K562 (cell line): ENCODE results near the gene GRIA2.

Experiments used
- CAMTA2 ChIP-seq: fragments of 250-450 bp; sonication (Bioruptor Pico); conservative IDR thresholded peaks from 2 replicates; pipeline ENCODE4 v1.5.1; 2022
- RERE ChIP-seq: sonication (generic); formaldehyde crosslinking; IDR thresholded peaks from 2 replicates; pipeline ENCODE4 v1.8.0; 2023; ENCODE audit warnings: missing genetic modification reagents, mild to moderate bottlenecking, borderline replicate concordance
- SPI1 ChIP-seq: IDR thresholded peaks from 2 replicates; pipeline ENCODE4 v1.6.1; 2011; ENCODE audit warnings: low read depth, low read length, control low read depth, borderline replicate concordance
- USF1 ChIP-seq: sonication (generic); formaldehyde crosslinking; IDR thresholded peaks from 2 replicates; pipeline ENCODE4 v1.9.0; 2022; ENCODE audit warnings: mild to moderate bottlenecking, missing genetic modification reagents
- TF ChIP-seq, protein P1 (sequence below): fragments of 250-450 bp; sonication (Bioruptor Pico); IDR thresholded peaks from 2 replicates; pipeline ENCODE4 v1.5.0; 2021
- TF ChIP-seq, protein P2 (sequence below): fragments of 250-450 bp; sonication (Bioruptor Pico); IDR thresholded peaks from 2 replicates; pipeline ENCODE4 v1.8.0; 2021; ENCODE audit warnings: moderate library complexity, mild to moderate bottlenecking, inconsistent platforms
- TF ChIP-seq, protein P3 (sequence below): sonication (generic); formaldehyde crosslinking; IDR thresholded peaks from 2 replicates; pipeline ENCODE4 v1.8.0; 2022; ENCODE audit warnings: mild to moderate bottlenecking, missing genetic modification reagents

GRCh38 chr4:157244348-157244747 is 23.8 kb downstream of the GRIA2 start:
- TF ChIP-seq SPI1 = no peak
- no peak for TF ChIP-seq CAMTA2 (CRISPR knock-in tag)
- TF ChIP-seq, protein P1, sequence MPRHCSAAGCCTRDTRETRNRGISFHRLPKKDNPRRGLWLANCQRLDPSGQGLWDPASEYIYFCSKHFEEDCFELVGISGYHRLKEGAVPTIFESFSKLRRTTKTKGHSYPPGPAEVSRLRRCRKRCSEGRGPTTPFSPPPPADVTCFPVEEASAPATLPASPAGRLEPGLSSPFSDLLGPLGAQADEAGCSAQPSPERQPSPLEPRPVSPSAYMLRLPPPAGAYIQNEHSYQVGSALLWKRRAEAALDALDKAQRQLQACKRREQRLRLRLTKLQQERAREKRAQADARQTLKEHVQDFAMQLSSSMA (CRISPR knock-in tag) = no peak
- no peak for TF ChIP-seq USF1 (CRISPR knock-in tag)
- TF ChIP-seq, protein P2, sequence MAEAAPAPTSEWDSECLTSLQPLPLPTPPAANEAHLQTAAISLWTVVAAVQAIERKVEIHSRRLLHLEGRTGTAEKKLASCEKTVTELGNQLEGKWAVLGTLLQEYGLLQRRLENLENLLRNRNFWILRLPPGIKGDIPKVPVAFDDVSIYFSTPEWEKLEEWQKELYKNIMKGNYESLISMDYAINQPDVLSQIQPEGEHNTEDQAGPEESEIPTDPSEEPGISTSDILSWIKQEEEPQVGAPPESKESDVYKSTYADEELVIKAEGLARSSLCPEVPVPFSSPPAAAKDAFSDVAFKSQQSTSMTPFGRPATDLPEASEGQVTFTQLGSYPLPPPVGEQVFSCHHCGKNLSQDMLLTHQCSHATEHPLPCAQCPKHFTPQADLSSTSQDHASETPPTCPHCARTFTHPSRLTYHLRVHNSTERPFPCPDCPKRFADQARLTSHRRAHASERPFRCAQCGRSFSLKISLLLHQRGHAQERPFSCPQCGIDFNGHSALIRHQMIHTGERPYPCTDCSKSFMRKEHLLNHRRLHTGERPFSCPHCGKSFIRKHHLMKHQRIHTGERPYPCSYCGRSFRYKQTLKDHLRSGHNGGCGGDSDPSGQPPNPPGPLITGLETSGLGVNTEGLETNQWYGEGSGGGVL = no peak
- TF ChIP-seq, protein P3, sequence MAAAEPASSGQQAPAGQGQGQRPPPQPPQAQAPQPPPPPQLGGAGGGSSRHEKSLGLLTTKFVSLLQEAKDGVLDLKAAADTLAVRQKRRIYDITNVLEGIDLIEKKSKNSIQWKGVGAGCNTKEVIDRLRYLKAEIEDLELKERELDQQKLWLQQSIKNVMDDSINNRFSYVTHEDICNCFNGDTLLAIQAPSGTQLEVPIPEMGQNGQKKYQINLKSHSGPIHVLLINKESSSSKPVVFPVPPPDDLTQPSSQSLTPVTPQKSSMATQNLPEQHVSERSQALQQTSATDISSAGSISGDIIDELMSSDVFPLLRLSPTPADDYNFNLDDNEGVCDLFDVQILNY = no peak
- TF ChIP-seq RERE (CRISPR knock-in tag) = no peak
